Heart right ventricle (tissue), 16 donors: Measurements from ENCODE around the gene COL4A6. TPM values are rescaled to one million over a fixed set of nuclear protein-coding genes. Genes with fewer than 3 reads are reported as not detected.

Experiments used
- ATAC-seq, 8 donors: fragments of 200-7000 bp; cut with Tn5 transposase; one replicate each; pipeline ENCODE4 v1.9.1; 2020; ENCODE audit warnings: mild to moderate bottlenecking in 8 of 8, moderate library complexity in 8 of 8, moderate number of reproducible peaks in 1 of 8
- DNase-seq, 2 donors: peaks; one replicate each; pipeline ENCODE4 v3.0.0-alpha.2; 2020
- H3K27ac ChIP-seq, 10 donors: fragments of 200-600 bp; sonication (generic) in 2 of 10; one replicate each; pipeline versions ENCODE4 v1.5.0 to v1.8.0; 2020 to 2022; ENCODE audit warnings: mild to moderate bottlenecking in 3 of 10
- H3K27me3 ChIP-seq, 7 donors: fragments of 200-600 bp; one replicate each; pipeline ENCODE4 v1.8.0; 2021 to 2022; ENCODE audit warnings: mild to moderate bottlenecking in 2 of 7
- H3K36me3 ChIP-seq, 9 donors: fragments of 200-600 bp; sonication (generic) in 1 of 9; one replicate each; pipeline versions ENCODE4 v1.5.0 to v1.8.0; 2020 to 2022; ENCODE audit warnings: mild to moderate bottlenecking in 2 of 9
- H3K4me1 ChIP-seq, 9 donors: fragments of 200-600 bp; sonication (generic) in 1 of 9; one replicate each; pipeline versions ENCODE4 v1.5.0 to v1.8.0; 2020 to 2022; ENCODE audit warnings: mild to moderate bottlenecking in 4 of 9
- H3K4me3 ChIP-seq, 10 donors: fragments of 200-600 bp; sonication (generic) in 2 of 10; one replicate each; pipeline versions ENCODE4 v1.5.0 to v1.8.0; 2020 to 2022; ENCODE audit warnings: mild to moderate bottlenecking in 7 of 10, moderate library complexity in 2 of 10
- H3K9me3 ChIP-seq, 11 donors: fragments of 200-600 bp in 10 of 11; sonication (generic) in 2 of 11; one replicate each; pipeline versions ENCODE4 v1.5.0 to v1.8.0; 2013 to 2022; ENCODE audit warnings: mild to moderate bottlenecking in 2 of 11, control low read depth in 1 of 11, moderate library complexity in 1 of 11
- WGBS, 2 donors: extraction: QIAGEN DNeasy Blood & Tissue Kit; methylation state at CpG; one replicate each; pipeline ENCODE4 v1.1.7; 2013; ENCODE audit warnings: inconsistent platforms in 1 of 2; 5-methylcytosine and 5-hydroxymethylcytosine counted together
- intact Hi-C, 10 donors: fragments of 100-400 bp; cut with DNase I; formaldehyde crosslinking; loops; one replicate each; pipeline versions ENCODE4 v1.11.1 to v1.14.2; 2022
- polyA plus RNA-seq, 2 donors: library from polyadenylated mRNA; stranded (reverse); fragments of 200-250 nt; gene quantifications; one replicate each; pipeline ENCODE4 v1.2.3, GENCODE V29; 2013
- total RNA-seq, 10 donors: library from RNA; stranded (reverse); fragmentation: NEBNext Ultra II Directional in 3 of 10; extraction: Animal tissue kit (Norgen Biotek cat#: 25700) in 3 of 10; gene quantifications; one replicate each; pipeline versions ENCODE4 v1.2.1 to v1.2.4, GENCODE V29; 2021 to 2023
- TF ChIP-seq, protein P1 (sequence below), 9 donors: fragments of 200-600 bp; sonication (generic) in 2 of 9; IDR thresholded peaks; one replicate each; pipeline versions ENCODE4 v1.5.0 to v1.8.0; 2021 to 2022; ENCODE audit warnings: antibody characterized with exemption in 9 of 9, mild to moderate bottlenecking in 5 of 9, moderate library complexity in 1 of 9
- donor health status: Arrhythmogenic right ventricular cardiomyopathy.
- donor health status: ischemic (EF 13 %, LVEDD 7.1; RV severe dilation, severe dysfunction).
- donor health status: healthy with polysubstance abuse.
- donor health status: DM: no; HTN: yes; CAD: no.
- donor health status: DM: no; HTN: no; CAD: no.
- donor health status: ischemic (EF 25% LVEDD 6.9; RV normal size, moderate dysfunction).
- donor health status: ischemic (EF 25% LVEDD 5.7; RV mildly dilated, moderate dysfunction).
- donor health status: healthy.
- donor health status: DM: yes; HTN: yes; CAD: no.
- donor health status: Ischemic cardiomyopathy.
- donor health status: ischemic (EF 35%, LVEDD 5.7; RV mildly dilated, moderate dysfunction).
- donor health status: nonischemic (EF 11% LVEDD 7.7; RV severe dilation, severe dysfunction).
- donor health status: DM: yes; HTN: yes; CAD: no.
- donor health status: PGD.
- donor health status: ischemic (EF 29% LVEDD 5.4; RV normal size, mild dysfunction).
- donor health status: nonischemic (EF 23%, LVEDD 6.1; RV moderate dilation, normal function).

The COL4A6 gene
- total and polyA plus RNA-seq, 12 donors = 1.7 to 10.8 (median 7.6) TPM

DNA sequence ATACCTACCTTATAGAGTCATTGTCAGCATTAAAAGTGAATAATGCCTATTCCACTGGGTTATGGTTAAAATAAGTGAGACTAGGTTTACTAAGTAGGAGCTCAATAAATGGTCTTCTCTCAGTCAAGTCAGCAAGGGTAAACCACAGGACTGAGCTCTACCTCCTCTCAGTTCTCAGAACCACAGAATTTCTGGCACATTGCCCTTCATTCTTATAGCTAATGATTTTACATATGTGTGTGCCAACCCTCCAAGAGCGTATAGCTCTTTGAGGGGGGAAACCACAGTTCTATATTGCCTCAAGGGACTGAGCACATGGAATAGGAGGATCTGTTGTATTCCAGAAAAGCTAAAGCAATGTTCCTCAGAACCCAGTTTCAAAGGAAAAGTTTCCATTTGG is 221.8 kb downstream of the COL4A6 start:
- H3K4me3 ChIP-seq = no peak overlapping the region
- intact Hi-C loops = no loop called here
- DNase-seq (no peak), ATAC-seq (no peak)
- TF ChIP-seq, protein P1, sequence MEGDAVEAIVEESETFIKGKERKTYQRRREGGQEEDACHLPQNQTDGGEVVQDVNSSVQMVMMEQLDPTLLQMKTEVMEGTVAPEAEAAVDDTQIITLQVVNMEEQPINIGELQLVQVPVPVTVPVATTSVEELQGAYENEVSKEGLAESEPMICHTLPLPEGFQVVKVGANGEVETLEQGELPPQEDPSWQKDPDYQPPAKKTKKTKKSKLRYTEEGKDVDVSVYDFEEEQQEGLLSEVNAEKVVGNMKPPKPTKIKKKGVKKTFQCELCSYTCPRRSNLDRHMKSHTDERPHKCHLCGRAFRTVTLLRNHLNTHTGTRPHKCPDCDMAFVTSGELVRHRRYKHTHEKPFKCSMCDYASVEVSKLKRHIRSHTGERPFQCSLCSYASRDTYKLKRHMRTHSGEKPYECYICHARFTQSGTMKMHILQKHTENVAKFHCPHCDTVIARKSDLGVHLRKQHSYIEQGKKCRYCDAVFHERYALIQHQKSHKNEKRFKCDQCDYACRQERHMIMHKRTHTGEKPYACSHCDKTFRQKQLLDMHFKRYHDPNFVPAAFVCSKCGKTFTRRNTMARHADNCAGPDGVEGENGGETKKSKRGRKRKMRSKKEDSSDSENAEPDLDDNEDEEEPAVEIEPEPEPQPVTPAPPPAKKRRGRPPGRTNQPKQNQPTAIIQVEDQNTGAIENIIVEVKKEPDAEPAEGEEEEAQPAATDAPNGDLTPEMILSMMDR (IDR thresholded peaks at IDR 0.05) = no peak
- no peaks in the 10 kb centered on the region for H3K36me3 ChIP-seq
- H3K9me3 ChIP-seq = no peaks in the 10 kb centered on the region
- peak overlapping the region in 1 of 10 donors; percentile 22 for H3K27ac ChIP-seq
- H3K27me3 ChIP-seq = peaks cover 0 to 74% (median 0%) of the 10 kb centered on the region in 7 donors
- no peaks in the 10 kb centered on the region for H3K4me1 ChIP-seq
- 67 to 81% methylated on average over 1 of the region's 1 CpG for WGBS, 2 donors

DNA sequence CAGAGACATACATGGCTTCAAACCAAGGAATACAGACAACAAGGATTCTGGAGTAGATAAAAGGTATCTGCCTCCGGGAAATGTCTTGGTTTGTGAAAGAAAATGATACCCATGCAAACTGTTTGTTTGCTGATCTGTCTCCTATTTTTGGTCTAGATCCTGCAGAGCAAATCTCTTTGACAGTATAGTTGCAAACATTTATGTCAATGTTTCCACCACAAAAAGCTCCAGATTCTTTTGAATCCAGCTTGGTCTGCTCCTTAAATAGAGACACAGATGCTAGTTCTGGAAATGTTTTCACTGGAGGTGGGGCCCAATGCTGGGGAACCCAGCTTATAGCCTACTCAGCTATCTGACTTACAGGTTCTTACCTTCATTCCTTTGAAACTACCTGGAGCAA is 226.9 kb downstream of the COL4A6 start:
- Histone ChIP-seq H3K4me3 (no peak overlapping the region), H3K4me1 (no peaks in the 10 kb centered on the region), H3K27me3 (peaks cover 0 to 81% (median 0%) of the 10 kb centered on the region in 7 donors), H3K36me3 (no peaks in the 10 kb centered on the region), H3K9me3 (no peaks in the 10 kb centered on the region), H3K27ac (no peak overlapping the region)
- 83 to 90% methylated on average over 1 of the region's 1 CpG for WGBS, 2 donors
- ATAC-seq = no peak
- intact Hi-C loops = no loop called here
- TF ChIP-seq, protein P1 (IDR thresholded peaks at IDR 0.05) = no peak
- DNase-seq = no peak

DNA sequence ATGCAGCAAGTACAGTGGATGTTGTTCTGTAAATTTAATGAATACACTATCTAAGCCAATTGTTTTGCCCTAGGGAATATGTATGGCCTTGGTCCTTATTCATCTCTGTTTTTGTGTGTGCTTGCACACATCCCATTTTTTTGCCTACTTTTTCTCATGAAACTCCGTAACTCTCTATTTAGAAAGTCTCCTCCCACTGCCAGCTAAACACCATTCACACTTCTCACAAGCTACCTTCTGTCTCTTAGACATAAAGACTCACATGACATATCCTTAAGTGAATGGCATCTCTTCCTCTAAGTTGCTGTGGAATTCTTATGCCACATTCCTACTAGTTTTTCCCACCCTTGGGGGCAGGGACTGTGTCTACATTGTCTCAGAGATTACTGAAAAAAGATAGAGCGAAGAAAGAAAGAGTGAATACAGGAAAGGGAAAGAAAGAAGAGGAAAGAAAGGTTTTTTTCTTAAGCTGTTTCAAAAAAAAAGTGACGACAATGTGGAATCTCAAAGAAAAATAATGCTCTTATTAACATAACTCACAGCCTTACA is 229.1 kb downstream of the COL4A6 start:
- 87 to 95% methylated on average over 3 of the region's 3 CpGs for WGBS, 2 donors
- H3K27ac ChIP-seq = no peak overlapping the region

DNA sequence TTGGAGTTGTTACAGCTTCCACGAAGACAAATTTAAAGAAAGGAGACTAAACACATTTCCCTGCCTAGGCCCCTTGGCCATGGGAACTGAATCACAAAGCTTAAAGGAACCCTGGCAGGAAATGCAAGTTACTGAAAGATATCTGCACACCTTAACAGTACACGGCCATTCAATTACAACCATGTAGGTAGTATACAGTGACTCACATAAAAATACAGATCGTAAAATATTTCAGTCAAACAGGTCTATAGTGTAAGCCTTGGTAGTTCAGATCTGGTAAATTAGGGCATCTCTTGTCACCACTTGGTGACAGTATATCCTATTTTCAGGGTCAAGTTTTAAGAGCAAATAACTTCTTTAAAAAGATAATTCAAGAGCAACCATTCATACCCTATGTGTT is 234.7 kb downstream of the COL4A6 start:
- Histone ChIP-seq H3K9me3 (no peaks in the 10 kb centered on the region), H3K27ac (no peak overlapping the region), H3K27me3 (peaks cover 0 to 82% (median 0%) of the 10 kb centered on the region in 7 donors), H3K36me3 (no peaks in the 10 kb centered on the region), H3K4me1 (no peaks in the 10 kb centered on the region), H3K4me3 (no peak overlapping the region)
- TF ChIP-seq, protein P1 (IDR thresholded peaks at IDR 0.05) = no peak
- no peak for DNase-seq
- no peak for ATAC-seq
- WGBS, 2 donors = 68 to 82% methylated on average over 3 of the region's 3 CpGs
- intact Hi-C loops = loop anchor here in 3 of 10 donors (10.0 kb wide), 1 partner anchor 1271 kb away; no protein-coding TSS in a partner anchor

More for the DNA sequence above, 229.1 kb downstream of the COL4A6 start:
- H3K4me1 ChIP-seq = no peaks in the 10 kb centered on the region
- H3K27me3 ChIP-seq = peaks cover 0 to 81% (median 0%) of the 10 kb centered on the region in 7 donors
- TF ChIP-seq, protein P1 (IDR thresholded peaks at IDR 0.05) = no peak
- intact Hi-C loops = loop anchor here in 3 of 10 donors (10.0 kb wide), 1 partner anchor 1266 kb away; no protein-coding TSS in a partner anchor
- no peak for DNase-seq
- no peaks in the 10 kb centered on the region for H3K9me3 ChIP-seq
- no peaks in the 10 kb centered on the region for H3K36me3 ChIP-seq
- no peak overlapping the region for H3K4me3 ChIP-seq
- no peak for ATAC-seq
